Spinal cord (tissue), 10 donors: ENCODE measurements around the gene TMTC4. TPM values are rescaled to one million over a fixed set of nuclear protein-coding genes. Genes with fewer than 3 reads are reported as not detected.
"Not testable (repeated sequence)": the region's sequence is repeated elsewhere in the genome, so short reads cannot be mapped to it uniquely, and the experiment has no call there.

ENCODE experiments used
- DNase-seq, 6 donors: peaks; one replicate each; pipeline versions ENCODE4 v3.0.0 to v3.0.0-alpha.2; 2013 to 2015; ENCODE audit warnings: low spot score in 6 of 6, low read depth in 4 of 6
- H3K27ac ChIP-seq: one replicate; pipeline ENCODE4 v1.5.1; 2013; ENCODE audit warnings: low read depth, low read length, control low read depth
- H3K27me3 ChIP-seq: one replicate; pipeline ENCODE4 v1.6.1; 2013; ENCODE audit warnings: low read length; ENCODE audit not compliant: control insufficient read depth, insufficient read depth
- H3K36me3 ChIP-seq: one replicate; pipeline ENCODE4 v1.6.1; 2013; ENCODE audit warnings: low read length; ENCODE audit not compliant: control insufficient read depth, insufficient read depth
- H3K4me1 ChIP-seq: one replicate; pipeline ENCODE4 v1.6.1; 2013; ENCODE audit warnings: low read length; ENCODE audit not compliant: control insufficient read depth, insufficient read depth
- H3K4me3 ChIP-seq: one replicate; pipeline ENCODE4 v1.5.1; 2013; ENCODE audit warnings: low read depth, low read length, control low read depth
- H3K9me3 ChIP-seq: one replicate; pipeline ENCODE4 v1.6.1; 2013; ENCODE audit warnings: low read length; ENCODE audit not compliant: control insufficient read depth, insufficient read depth
- WGBS: methylation state at CpG from one replicate; pipeline ENCODE4 v1.1.5; 2013; ENCODE audit warnings: missing lambda C conversion rate; ENCODE audit not compliant: insufficient coverage; 5-methylcytosine and 5-hydroxymethylcytosine counted together
- polyA plus RNA-seq, 2 donors: library from polyadenylated mRNA; unstranded; fragments of 120-200 nt; gene quantifications; one replicate each; pipeline ENCODE4 v1.2.1, GENCODE V29; 2013; ENCODE audit not compliant: insufficient read length in 2 of 2
- total RNA-seq, 2 donors: library from RNA; depleted of rRNA in 1 of 2; stranded (reverse); fragments of 120-200 nt in 1 of 2; fragments of >200 nt in 1 of 2; gene quantifications; one replicate each; pipeline versions ENCODE4 v1.2.3 to v1.2.4, GENCODE V29; 2013 to 2014
- donor health status: healthy.

Gene TMTC4
- total and polyA plus RNA-seq, 4 donors, result 64.9 to 101 (median 72.2) TPM

GRCh38 chr13:100618897-100619296, 55.7 kb downstream of the TMTC4 start:
- H3K36me3 ChIP-seq, H3K27ac ChIP-seq, H3K4me1 ChIP-seq, H3K27me3 ChIP-seq, H3K9me3 ChIP-seq, DNase-seq, H3K4me3 ChIP-seq: not testable (repeated sequence)
- WGBS, result no CpG with 5 or more reads among the region's 24 CpGs

- no CpG with 5 or more reads among the region's 5 CpGs for WGBS
- no peak for DNase-seq
- Histone ChIP-seq H3K36me3 (peaks cover 8% of the 10 kb centered on the region), H3K27me3 (no peaks in the 10 kb centered on the region), H3K27ac (no peak overlapping the region), H3K4me3 (no peak overlapping the region), H3K4me1 (peaks cover 8% of the 10 kb centered on the region), H3K9me3 (no peaks in the 10 kb centered on the region)
Observed at GRCh38 chr13:100613031-100613430, 61.6 kb downstream of the TMTC4 start.

GRCh38 chr13:100611678-100612492, 62.7 kb downstream of the TMTC4 start:
- peak in 2 of 6 donors; percentile 42 to 62 for DNase-seq
- WGBS, result 33% methylated on average over 2 of the region's 9 CpGs
- Histone ChIP-seq H3K36me3 (peaks cover 11% of the 10 kb centered on the region), H3K4me1 (peaks cover 8% of the 10 kb centered on the region), H3K4me3 (no peak overlapping the region), H3K9me3 (no peaks in the 10 kb centered on the region), H3K27ac (no peak overlapping the region), H3K27me3 (no peaks in the 10 kb centered on the region)

GRCh38 chr13:100610391-100611347, 63.9 kb downstream of the TMTC4 start:
- WGBS, result 90% methylated on average over 4 of the region's 6 CpGs
- no peak overlapping the region for H3K27ac ChIP-seq
- no peaks in the 10 kb centered on the region for H3K9me3 ChIP-seq
- peaks cover 8% of the 10 kb centered on the region for H3K4me1 ChIP-seq
- DNase-seq, result no peak
- no peak overlapping the region for H3K4me3 ChIP-seq
- H3K27me3 ChIP-seq, result no peaks in the 10 kb centered on the region
- H3K36me3 ChIP-seq, result peaks cover 15% of the 10 kb centered on the region

- WGBS, result 84% methylated on average over 3 of the region's 6 CpGs
- Histone ChIP-seq H3K9me3 (no peaks in the 10 kb centered on the region), H3K4me1 (peaks cover 8% of the 10 kb centered on the region), H3K36me3 (peaks cover 15% of the 10 kb centered on the region), H3K27ac (no peak overlapping the region), H3K27me3 (no peaks in the 10 kb centered on the region), H3K4me3 (no peak overlapping the region)
- no peak for DNase-seq
Observed at GRCh38 chr13:100608906-100609305, 65.7 kb downstream of the TMTC4 start.

- WGBS, result 57% methylated on average over 1 of the region's 3 CpGs
Observed at GRCh38 chr13:100608489-100608888, 66.1 kb downstream of the TMTC4 start.

GRCh38 chr13:100604918-100605710, 69.5 kb downstream of the TMTC4 start:
- H3K27me3 ChIP-seq, result no peaks in the 10 kb centered on the region
- 40% methylated on average over 1 of the region's 5 CpGs for WGBS
- H3K9me3 ChIP-seq, result no peaks in the 10 kb centered on the region
- H3K4me3 ChIP-seq, result no peak overlapping the region
- peaks cover 11% of the 10 kb centered on the region for H3K36me3 ChIP-seq
- H3K27ac ChIP-seq, result peak overlapping the region; percentile 33
- H3K4me1 ChIP-seq, result peaks cover 5% of the 10 kb centered on the region
- DNase-seq, result peak in 1 of 6 donors; percentile 77

More at GRCh38 chr13:100608489-100608888, 66.1 kb downstream of the TMTC4 start:
- Histone ChIP-seq H3K4me3 (no peak overlapping the region), H3K27ac (no peak overlapping the region), H3K9me3 (no peaks in the 10 kb centered on the region), H3K4me1 (peaks cover 8% of the 10 kb centered on the region), H3K36me3 (peaks cover 15% of the 10 kb centered on the region), H3K27me3 (no peaks in the 10 kb centered on the region)
- peak in 1 of 6 donors; percentile 68 for DNase-seq

- Histone ChIP-seq H3K36me3 (peaks cover 8% of the 10 kb centered on the region), H3K4me1 (no peaks in the 10 kb centered on the region), H3K4me3 (no peak overlapping the region), H3K27me3 (no peaks in the 10 kb centered on the region), H3K27ac (peak overlapping the region; percentile 73), H3K9me3 (no peaks in the 10 kb centered on the region)
- WGBS, result 17% methylated on average over 2 of the region's 8 CpGs
- DNase-seq, result peak in 2 of 6 donors; percentile 68 to 85
Observed at GRCh38 chr13:100602493-100603111, 72.0 kb downstream of the TMTC4 start.

- Histone ChIP-seq H3K4me3 (no peak overlapping the region), H3K27me3 (no peaks in the 10 kb centered on the region), H3K27ac (peak overlapping the region; percentile 73), H3K9me3 (no peaks in the 10 kb centered on the region), H3K4me1 (no peaks in the 10 kb centered on the region), H3K36me3 (peaks cover 3% of the 10 kb centered on the region)
- DNase-seq, result no peak
- 100% methylated on average over 6 of the region's 7 CpGs for WGBS
Observed at GRCh38 chr13:100601716-100602115, 72.9 kb downstream of the TMTC4 start.
